Jurkat, Clone E6-1 (cell line): ENCODE measurements around the gene SLC17A8. TPM values are rescaled to one million over a fixed set of nuclear protein-coding genes. Genes with fewer than 3 reads are reported as not detected.
"Not testable (repeated sequence)": the region's sequence is repeated elsewhere in the genome, so short reads cannot be mapped to it uniquely, and the experiment has no call there.

Experiments used
- DNase-seq: peaks from one replicate; pipeline ENCODE4 v3.0.0-alpha.2; 2011; ENCODE audit warnings: low read depth, low spot score
- H3K4me3 ChIP-seq: 2 replicates; pipeline ENCODE4 v1.5.1; 2011; ENCODE audit warnings: mild to moderate bottlenecking, low read length, control low read depth, moderate library complexity
- polyA plus RNA-seq: library from polyadenylated mRNA; unstranded; fragments of >200 nt; gene quantifications from one replicate; pipeline ENCODE4 v1.2.1, GENCODE V29; 2012; ENCODE audit warnings: missing spikeins; ENCODE audit not compliant: insufficient read length, insufficient read depth

The SLC17A8 gene
- not detected for polyA plus RNA-seq

GRCh38 chr12:100356644-100357223 is at the start of gene SLC17A8:
SLC17A8 (plus strand) TSS chr12:100357074; CDS start chr12:100357392, 318 bp downstream.
- no peak within 1 kb of the TSS for H3K4me3 ChIP-seq
- DNase-seq = no peak

- not testable (repeated sequence) for DNase-seq, H3K4me3 ChIP-seq
These were observed 48.7 kb upstream of the SLC17A8 start for GRCh38 chr12:100308138-100308537.

- H3K4me3 ChIP-seq = no peak overlapping the region
- DNase-seq = no peak
These were observed 45.6 kb upstream of the SLC17A8 start for GRCh38 chr12:100311317-100311716.

GRCh38 chr12:100317371-100317770 is 39.5 kb upstream of the SLC17A8 start:
- no peak overlapping the region for H3K4me3 ChIP-seq
- no peak for DNase-seq

GRCh38 chr12:100324498-100324897 is 32.4 kb upstream of the SLC17A8 start:
- no peak overlapping the region for H3K4me3 ChIP-seq
- DNase-seq = no peak

- H3K4me3 ChIP-seq = no peak overlapping the region
- no peak for DNase-seq
These were observed 30.7 kb upstream of the SLC17A8 start for GRCh38 chr12:100326208-100326607.

- H3K4me3 ChIP-seq = no peak overlapping the region
- no peak for DNase-seq
These were observed 27.1 kb upstream of the SLC17A8 start for GRCh38 chr12:100329800-100330199.

GRCh38 chr12:100331871-100332270 is 25.0 kb upstream of the SLC17A8 start:
- DNase-seq = no peak

GRCh38 chr12:100332852-100333251 is 24.0 kb upstream of the SLC17A8 start:
- no peak overlapping the region for H3K4me3 ChIP-seq
- DNase-seq = no peak

More at GRCh38 chr12:100331871-100332270, 25.0 kb upstream of the SLC17A8 start:
- H3K4me3 ChIP-seq = no peak overlapping the region

GRCh38 chr12:100337299-100337698 is 19.6 kb upstream of the SLC17A8 start:
- no peak overlapping the region for H3K4me3 ChIP-seq
- no peak for DNase-seq

GRCh38 chr12:100337727-100338126 is 19.1 kb upstream of the SLC17A8 start:
- no peak overlapping the region for H3K4me3 ChIP-seq
- DNase-seq = no peak

GRCh38 chr12:100339071-100339470 is 17.8 kb upstream of the SLC17A8 start:
- H3K4me3 ChIP-seq = no peak overlapping the region
- DNase-seq = no peak

GRCh38 chr12:100342897-100343296 is 14.0 kb upstream of the SLC17A8 start:
- DNase-seq, H3K4me3 ChIP-seq: not testable (repeated sequence)

GRCh38 chr12:100344351-100344750 is 12.5 kb upstream of the SLC17A8 start:
- H3K4me3 ChIP-seq, DNase-seq: not testable (repeated sequence)

- no peak for DNase-seq
These were observed 11.7 kb upstream of the SLC17A8 start for GRCh38 chr12:100345020-100345767.

GRCh38 chr12:100346660-100347059 is 10.2 kb upstream of the SLC17A8 start:
- DNase-seq = no peak
- no peak overlapping the region for H3K4me3 ChIP-seq

More at GRCh38 chr12:100345020-100345767, 11.7 kb upstream of the SLC17A8 start:
- H3K4me3 ChIP-seq = no peak overlapping the region

GRCh38 chr12:100348657-100349454 is 8.0 kb upstream of the SLC17A8 start:
- DNase-seq = peak; percentile 15
- H3K4me3 ChIP-seq = no peak overlapping the region

GRCh38 chr12:100359248-100359647 is 2.4 kb downstream of the SLC17A8 start:
- no peak overlapping the region for H3K4me3 ChIP-seq
- no peak for DNase-seq

- no peak for DNase-seq
- no peak overlapping the region for H3K4me3 ChIP-seq
These were observed 2.9 kb downstream of the SLC17A8 start for GRCh38 chr12:100359822-100360221.

GRCh38 chr12:100360450-100360849 is 3.6 kb downstream of the SLC17A8 start:
- no peak overlapping the region for H3K4me3 ChIP-seq
- DNase-seq = no peak
